Cardiac fibroblast (primary cell): ENCODE results near the gene SPOP.
A peak's percentile ranks its signal among the peaks of the same experiment; 100 is the strongest.

Experiments used
- DNase-seq, 2 donors: peaks; one replicate each; pipeline versions ENCODE4 v3.0.0 to v3.0.0-alpha.2; 2010; ENCODE audit warnings: low read depth in 2 of 2
- H3K4me3 ChIP-seq, 2 donors: replicated peaks in 1 of 2; 1 replicate in 1 of 2; 2 replicates in 1 of 2; pipeline ENCODE4 v1.5.1; 2011; ENCODE audit warnings: low read depth in 2 of 2, low read length in 2 of 2, mild to moderate bottlenecking in 2 of 2, moderate library complexity in 1 of 2
- CTCF ChIP-seq: IDR thresholded peaks from one replicate; pipeline ENCODE4 v1.5.1; 2011; ENCODE audit warnings: low read depth, mild to moderate bottlenecking, low read length, inconsistent platforms

SPOP gene

DNA sequence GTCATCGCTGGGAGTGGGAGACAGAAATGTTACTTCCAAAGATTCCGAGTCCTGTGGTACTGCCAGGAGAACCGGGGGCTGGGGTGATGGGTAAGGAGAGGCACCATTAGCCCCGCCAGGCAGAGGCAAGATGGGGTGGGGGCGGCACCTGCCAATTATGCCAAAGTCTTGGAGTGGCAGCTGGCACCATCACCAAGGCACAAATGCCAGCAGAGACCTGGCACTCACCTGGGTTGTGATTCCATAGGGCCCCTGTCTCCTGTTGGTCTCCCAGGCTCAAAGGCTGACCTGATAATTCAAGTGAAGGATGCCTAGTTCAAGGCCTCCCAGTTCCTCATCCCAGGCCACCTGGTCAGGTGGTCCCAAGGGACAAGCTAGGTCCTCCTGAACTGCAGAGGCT lies 94.7 kb downstream of the SPOP start:
- no peak overlapping the region for H3K4me3 ChIP-seq
- no peak for TF ChIP-seq CTCF
- DNase-seq, result no peak

GRCh38 chr17:49582789-49583188 lies 95.1 kb downstream of the SPOP start:
- no peak overlapping the region for H3K4me3 ChIP-seq
- TF ChIP-seq CTCF, result no peak
- DNase-seq, result peak in 1 of 2 donors; percentile 22

GRCh38 chr17:49582055-49582722 lies 95.7 kb downstream of the SPOP start:
- TF ChIP-seq CTCF, result no peak
- no peak for DNase-seq
- H3K4me3 ChIP-seq, result no peak overlapping the region

DNA sequence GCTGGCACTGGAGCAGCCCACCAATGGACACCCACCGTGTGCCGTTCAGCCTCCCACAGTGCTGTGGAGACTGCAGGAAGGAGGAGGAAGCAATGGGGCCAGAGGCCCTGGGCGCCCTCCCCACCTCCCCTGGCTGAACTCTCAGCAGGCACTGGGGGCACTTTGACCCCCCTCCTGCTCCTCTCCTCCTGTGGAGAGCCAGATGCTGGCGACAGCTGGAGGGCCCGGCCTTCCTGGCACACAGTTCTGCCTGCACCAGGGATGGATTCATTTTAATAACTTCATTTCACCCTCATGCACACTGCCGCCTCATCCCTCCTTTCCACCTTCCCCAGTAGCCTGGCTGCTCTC lies 96.3 kb downstream of the SPOP start:
- TF ChIP-seq CTCF, result no peak
- no peak overlapping the region for H3K4me3 ChIP-seq
- DNase-seq, result no peak

DNA sequence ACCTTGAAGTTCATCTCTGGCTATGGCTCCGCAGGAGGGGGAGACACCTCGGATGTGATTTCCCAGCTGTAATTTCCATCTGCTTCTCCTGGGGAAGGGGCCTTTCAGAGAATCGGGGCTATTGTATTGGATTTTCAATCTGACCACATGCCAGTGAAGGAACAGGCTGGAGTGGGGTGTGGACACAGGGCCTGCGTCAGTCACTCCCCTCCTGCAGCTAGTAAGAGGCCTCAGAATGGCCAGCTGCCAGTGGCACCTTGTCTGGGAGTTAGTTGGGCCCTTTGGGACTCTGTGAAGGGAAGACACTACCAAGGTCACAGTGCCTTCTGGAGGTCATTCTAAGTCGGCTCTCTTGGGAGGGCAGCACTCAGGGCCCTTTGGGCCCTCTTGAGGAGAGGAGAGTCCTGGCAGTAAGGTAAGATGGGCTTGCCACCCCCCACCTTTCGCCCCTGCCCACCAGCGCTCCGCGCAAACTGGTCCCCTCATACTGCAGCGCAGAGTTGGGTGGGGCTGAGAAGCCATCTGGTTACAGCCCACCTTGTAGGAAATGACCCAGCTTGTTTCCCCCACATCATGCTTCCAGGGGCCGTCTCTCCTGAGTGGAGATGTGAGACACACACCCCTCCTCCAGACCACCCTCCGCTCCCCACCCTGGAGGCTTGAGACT lies 96.8 kb downstream of the SPOP start:
- no peak overlapping the region for H3K4me3 ChIP-seq
- no peak for DNase-seq
- no peak for TF ChIP-seq CTCF

DNA sequence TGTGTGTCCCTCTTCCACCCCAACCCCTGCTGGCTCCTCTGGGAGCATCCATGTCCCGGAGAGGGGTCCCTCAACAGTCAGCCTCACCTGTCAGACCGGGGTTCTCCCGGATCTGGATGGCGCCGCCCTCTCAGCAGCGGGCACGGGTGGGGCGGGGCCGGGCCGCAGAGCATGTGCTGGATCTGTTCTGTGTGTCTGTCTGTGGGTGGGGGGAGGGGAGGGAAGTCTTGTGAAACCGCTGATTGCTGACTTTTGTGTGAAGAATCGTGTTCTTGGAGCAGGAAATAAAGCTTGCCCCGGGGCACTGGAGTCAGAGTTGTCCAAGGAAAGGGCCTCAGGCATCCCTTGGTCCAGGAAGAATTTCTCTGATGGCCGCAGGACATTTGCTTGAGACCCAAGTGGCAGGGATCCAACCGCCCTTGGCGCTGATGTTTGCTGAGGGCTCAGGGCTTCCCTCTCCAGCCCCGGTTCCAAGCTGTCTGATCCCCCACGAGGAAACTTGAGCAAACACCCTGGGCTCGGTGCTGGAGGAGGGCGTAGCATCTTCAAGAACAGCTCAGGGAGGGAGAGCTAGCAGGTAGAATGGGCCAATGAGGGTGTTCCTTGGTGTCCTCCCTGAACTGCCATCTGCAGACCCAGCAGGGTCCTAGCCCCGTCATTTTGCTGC lies 97.7 kb downstream of the SPOP start:
- TF ChIP-seq CTCF, result no peak
- no peak overlapping the region for H3K4me3 ChIP-seq
- DNase-seq, result no peak
